Mesothelial cell of epicardium (in vitro differentiated cells): Measurements from ENCODE around the gene SPDYA. TPM values are rescaled to one million over a fixed set of nuclear protein-coding genes. Genes with fewer than 3 reads are reported as not detected.

Source experiments
- DNase-seq, 2 experiments: peaks; one replicate each; pipeline ENCODE4 v3.0.0; 2021; ENCODE audit warnings: low spot score in 2 of 2; ENCODE audit not compliant: unreplicated experiment in 2 of 2
- H3K27ac Mint-ChIP-seq: 2 replicates; pipeline ENCODE4 v1.8.0; 2021; ENCODE audit warnings: mixed read lengths
- H3K27me3 Mint-ChIP-seq: 2 replicates; pipeline ENCODE4 v1.8.0; 2021; ENCODE audit warnings: low read depth, mixed read lengths
- H3K36me3 Mint-ChIP-seq: 2 replicates; pipeline ENCODE4 v1.8.0; 2021; ENCODE audit warnings: mixed read lengths
- H3K4me1 Mint-ChIP-seq: 2 replicates; pipeline ENCODE4 v1.8.0; 2021; ENCODE audit warnings: mixed read lengths
- H3K4me3 Mint-ChIP-seq: 2 replicates; pipeline ENCODE4 v1.8.0; 2021; ENCODE audit warnings: mild to moderate bottlenecking, moderate library complexity, mixed read lengths
- H3K9me3 Mint-ChIP-seq: 2 replicates; pipeline ENCODE4 v1.8.0; 2021; ENCODE audit warnings: mixed read lengths
- CTCF ChIP-seq: fragments of 200-600 bp; sonication (generic); IDR thresholded peaks from one replicate; pipeline ENCODE4 v1.5.0; 2021; ENCODE audit warnings: antibody characterized with exemption; ENCODE audit not compliant: unreplicated experiment
- total RNA-seq: library from RNA; stranded (reverse); gene quantifications from 3 replicates; pipeline ENCODE4 v1.2.1, GENCODE V29; 2021

Gene SPDYA
- total RNA-seq, 1 donor from 2014 or later = 1.7 TPM

GRCh38 chr2:28809927-28810326, 707 bp upstream of the SPDYA start:
- DNase-seq = no peak
- peak overlapping the region; percentile 62 for H3K4me3 Mint-ChIP-seq
- no peak overlapping the region for H3K27ac Mint-ChIP-seq
- H3K9me3 Mint-ChIP-seq = peaks cover 3% of the 10 kb centered on the region
- H3K4me1 Mint-ChIP-seq = no peaks in the 10 kb centered on the region
- H3K36me3 Mint-ChIP-seq = peaks cover 13% of the 10 kb centered on the region
- TF ChIP-seq CTCF = no peak
- peaks cover 9% of the 10 kb centered on the region for H3K27me3 Mint-ChIP-seq

- Mint-ChIP-seq H3K27ac (no peak overlapping the region), H3K27me3 (no peaks in the 10 kb centered on the region), H3K4me3 (no peak overlapping the region), H3K9me3 (no peaks in the 10 kb centered on the region), H3K36me3 (no peaks in the 10 kb centered on the region), H3K4me1 (no peaks in the 10 kb centered on the region)
- TF ChIP-seq CTCF = no peak
- DNase-seq = no peak
Measured at GRCh38 chr2:28818053-28818452, 7.4 kb downstream of the SPDYA start.

DNA sequence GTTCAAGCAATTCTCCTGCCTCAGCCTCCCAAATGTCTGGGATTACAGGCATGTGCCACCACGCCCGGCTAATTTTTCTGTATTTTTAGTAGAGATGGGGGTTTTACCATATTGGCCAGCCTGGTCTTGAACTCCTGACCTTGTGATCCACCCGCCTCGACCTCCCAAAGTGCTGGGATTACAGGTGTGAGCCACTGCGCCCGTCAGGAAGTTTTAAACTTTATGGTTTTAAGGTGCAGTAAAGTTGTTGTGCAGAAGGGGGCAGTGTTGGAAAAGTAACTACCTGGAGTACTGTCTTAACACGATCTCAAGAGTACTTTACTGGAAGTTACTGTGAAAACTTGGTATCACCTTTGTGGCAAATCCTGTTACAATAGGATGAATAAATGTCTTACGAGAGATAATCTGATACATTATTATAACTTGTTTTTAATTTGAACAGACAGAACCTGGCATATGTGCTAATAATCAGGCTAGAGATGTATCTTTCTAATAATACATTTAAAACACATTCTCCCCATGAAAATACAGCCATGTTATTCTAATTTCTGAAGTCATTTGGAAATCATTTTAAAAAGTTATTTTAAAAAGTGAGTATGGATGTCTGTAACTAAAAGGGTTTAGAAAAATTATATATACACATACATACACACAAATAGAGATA, 10.8 kb downstream of the SPDYA start:
- TF ChIP-seq CTCF = peak; percentile 65
- DNase-seq = peak in 1 of 2 experiments; percentile 62
- Mint-ChIP-seq H3K36me3 (no peaks in the 10 kb centered on the region), H3K4me3 (no peak overlapping the region), H3K4me1 (no peaks in the 10 kb centered on the region), H3K9me3 (no peaks in the 10 kb centered on the region), H3K27ac (no peak overlapping the region), H3K27me3 (no peaks in the 10 kb centered on the region)

GRCh38 chr2:28822036-28822435, 11.4 kb downstream of the SPDYA start:
- Mint-ChIP-seq H3K9me3 (no peaks in the 10 kb centered on the region), H3K4me3 (no peak overlapping the region), H3K27me3 (no peaks in the 10 kb centered on the region), H3K4me1 (no peaks in the 10 kb centered on the region), H3K27ac (no peak overlapping the region), H3K36me3 (no peaks in the 10 kb centered on the region)
- DNase-seq = no peak
- TF ChIP-seq CTCF = no peak

DNA sequence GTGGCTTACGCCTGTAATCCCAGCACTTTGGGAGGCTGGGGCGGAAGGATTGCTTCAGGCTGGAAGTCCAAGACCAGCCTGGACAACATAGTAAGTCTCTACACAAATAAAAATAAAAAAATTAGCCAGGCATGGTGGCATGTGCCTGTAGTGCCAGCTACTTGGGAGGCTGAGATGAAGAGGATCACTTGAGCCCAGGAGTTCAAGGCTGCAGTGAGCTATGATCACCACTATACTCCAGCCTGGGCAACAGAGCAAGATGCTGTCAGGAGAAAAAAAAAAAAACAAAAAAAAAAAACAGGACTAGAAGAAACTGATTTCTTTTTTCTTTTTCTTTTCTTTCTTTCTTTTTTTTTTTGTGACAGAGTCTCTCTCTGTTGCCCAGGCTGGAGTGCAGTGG, 13.6 kb downstream of the SPDYA start:
- DNase-seq = no peak
- Mint-ChIP-seq H3K36me3 (no peaks in the 10 kb centered on the region), H3K27me3 (no peaks in the 10 kb centered on the region), H3K4me1 (no peaks in the 10 kb centered on the region), H3K9me3 (no peaks in the 10 kb centered on the region), H3K4me3 (no peak overlapping the region), H3K27ac (no peak overlapping the region)
- no peak for TF ChIP-seq CTCF

DNA sequence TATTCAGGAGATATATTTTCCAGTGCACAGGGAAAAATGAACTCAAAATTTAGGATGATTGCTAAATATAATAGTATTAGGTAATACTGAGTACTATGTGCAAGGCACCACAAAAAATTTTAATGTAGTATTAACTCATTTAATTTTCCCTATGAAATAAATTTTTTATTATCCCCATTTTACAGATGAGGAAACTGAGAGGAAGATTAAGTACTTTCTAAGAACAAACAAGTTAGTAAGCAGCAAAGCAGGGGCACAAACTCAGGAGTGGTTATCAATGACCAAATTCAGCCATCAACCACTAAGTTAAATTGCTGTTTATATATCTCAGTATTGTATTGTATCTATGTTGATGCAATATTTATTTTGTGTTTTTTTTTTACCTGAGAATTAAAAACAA, 14.2 kb downstream of the SPDYA start:
- Mint-ChIP-seq H3K27ac (no peak overlapping the region), H3K36me3 (no peaks in the 10 kb centered on the region), H3K9me3 (no peaks in the 10 kb centered on the region), H3K4me1 (no peaks in the 10 kb centered on the region), H3K27me3 (no peaks in the 10 kb centered on the region), H3K4me3 (no peak overlapping the region)
- no peak for DNase-seq
- no peak for TF ChIP-seq CTCF
